H9 (cell line): ENCODE measurements around the gene PROX2. TPM values are rescaled to one million over a fixed set of nuclear protein-coding genes. Genes with fewer than 3 reads are reported as not detected.

Experiments
- DNase-seq: peaks from one replicate; pipeline ENCODE4 v3.0.0-alpha.2; 2017
- H2AFZ ChIP-seq: one replicate; pipeline ENCODE4 v1.6.1; 2013; ENCODE audit warnings: mild to moderate bottlenecking, low read length, control low read depth, moderate library complexity
- H2AK5ac ChIP-seq: 2 replicates; pipeline ENCODE4 v1.6.1; 2013; ENCODE audit warnings: low read length, control low read depth, mixed read lengths; ENCODE audit not compliant: insufficient read length
- H2BK120ac ChIP-seq: one replicate; pipeline ENCODE4 v1.6.1; 2013; ENCODE audit warnings: low read depth, mild to moderate bottlenecking, low read length, control low read depth, inconsistent platforms; ENCODE audit not compliant: poor library complexity, severe bottlenecking
- H2BK12ac ChIP-seq: 2 replicates; pipeline ENCODE4 v1.6.1; 2013; ENCODE audit warnings: low read length, control low read depth, mixed read lengths, low read depth; ENCODE audit not compliant: insufficient read length
- H2BK15ac ChIP-seq: 2 replicates; pipeline ENCODE4 v1.6.1; 2013; ENCODE audit warnings: low read depth, low read length, control low read depth
- H2BK20ac ChIP-seq: one replicate; pipeline ENCODE4 v1.6.1; 2013; ENCODE audit warnings: low read depth, mild to moderate bottlenecking, low read length, control low read depth, inconsistent platforms; ENCODE audit not compliant: poor library complexity, severe bottlenecking
- H2BK5ac ChIP-seq: 2 replicates; pipeline ENCODE4 v1.6.1; 2013; ENCODE audit warnings: low read length, control low read depth, mixed read lengths; ENCODE audit not compliant: insufficient read length
- H3K14ac ChIP-seq: 2 replicates; pipeline ENCODE4 v1.6.1; 2013; ENCODE audit warnings: low read length, control low read depth; ENCODE audit not compliant: insufficient read depth
- H3K18ac ChIP-seq: 2 replicates; pipeline ENCODE4 v1.6.1; 2013; ENCODE audit warnings: low read depth, mild to moderate bottlenecking, mixed read lengths, low read length, control low read depth; ENCODE audit not compliant: insufficient read length
- H3K23ac ChIP-seq: 2 replicates; pipeline ENCODE4 v1.6.1; 2013; ENCODE audit warnings: low read length, control low read depth, mixed read lengths, low read depth; ENCODE audit not compliant: insufficient read length
- H3K23me2 ChIP-seq: 2 replicates; pipeline ENCODE4 v1.6.1; 2013; ENCODE audit warnings: low read depth, mild to moderate bottlenecking, mixed read lengths, low read length, control low read depth; ENCODE audit not compliant: insufficient read length, poor library complexity, severe bottlenecking
- H3K27ac ChIP-seq: 2 replicates; pipeline ENCODE4 v1.5.1; 2013; ENCODE audit warnings: low read length, control low read depth, mixed read lengths, low read depth; ENCODE audit not compliant: insufficient read length
- H3K27me3 ChIP-seq: 2 replicates; pipeline ENCODE4 v1.6.1; 2013; ENCODE audit warnings: low read length, control low read depth, inconsistent platforms; ENCODE audit not compliant: insufficient read depth
- H3K4ac ChIP-seq: 2 replicates; pipeline ENCODE4 v1.6.1; 2013; ENCODE audit warnings: low read depth, mild to moderate bottlenecking, control low read depth, inconsistent platforms, low read length, moderate library complexity
- H3K4me1 ChIP-seq: 2 replicates; pipeline ENCODE4 v1.6.1; 2013; ENCODE audit warnings: low read length, control low read depth, inconsistent platforms; ENCODE audit not compliant: insufficient read depth
- H3K4me2 ChIP-seq: 2 replicates; pipeline ENCODE4 v1.6.1; 2013; ENCODE audit warnings: low read length, control low read depth, mixed read lengths; ENCODE audit not compliant: insufficient read length, insufficient read depth
- H3K56ac ChIP-seq: 2 replicates; pipeline ENCODE4 v1.6.1; 2013; ENCODE audit warnings: low read depth, mild to moderate bottlenecking, mixed read lengths, low read length, control low read depth; ENCODE audit not compliant: insufficient read length
- H3K79me1 ChIP-seq: 2 replicates; pipeline ENCODE4 v1.6.1; 2013; ENCODE audit warnings: low read depth, mild to moderate bottlenecking, moderate library complexity, low read length, control low read depth, inconsistent platforms; ENCODE audit not compliant: insufficient read depth, poor library complexity, severe bottlenecking
- H3K79me2 ChIP-seq: 2 replicates; pipeline ENCODE4 v1.6.1; 2013; ENCODE audit warnings: low read length, control low read depth, inconsistent platforms; ENCODE audit not compliant: insufficient read depth
- H3K9ac ChIP-seq: 2 replicates; pipeline ENCODE4 v1.6.1; 2013; ENCODE audit warnings: low read length, control low read depth, mixed read lengths; ENCODE audit not compliant: insufficient read length; ENCODE audit errors: extremely low read depth
- H3K9me3 ChIP-seq: one replicate; pipeline ENCODE4 v1.6.1; 2013; ENCODE audit warnings: low read depth, low read length, inconsistent platforms; ENCODE audit not compliant: control insufficient read depth
- H3T11ph ChIP-seq: one replicate; pipeline ENCODE4 v1.6.1; 2013; ENCODE audit warnings: mild to moderate bottlenecking, low read length, control low read depth, inconsistent platforms
- H4K20me1 ChIP-seq: one replicate; pipeline ENCODE4 v1.6.1; 2013; ENCODE audit not compliant: control insufficient read depth, insufficient read length, insufficient read depth
- H4K5ac ChIP-seq: 2 replicates; pipeline ENCODE4 v1.6.1; 2013; ENCODE audit warnings: low read depth, mild to moderate bottlenecking, mixed read lengths, low read length, control low read depth; ENCODE audit not compliant: insufficient read length
- H4K8ac ChIP-seq: replicated peaks from 2 replicates; pipeline ENCODE4 v1.6.1; 2013; ENCODE audit warnings: low read length, control low read depth, mixed read lengths, low read depth; ENCODE audit not compliant: insufficient read length
- H4K91ac ChIP-seq: 2 replicates; pipeline ENCODE4 v1.6.1; 2013; ENCODE audit warnings: low read depth, mild to moderate bottlenecking, moderate library complexity, mixed read lengths, low read length, control low read depth; ENCODE audit not compliant: insufficient read length
- H3K27ac Mint-ChIP-seq, 3 experiments: 2 replicates in 2 of 3; 3 replicates in 1 of 3; pipeline ENCODE4 v1.8.0; 2020 to 2021; ENCODE audit warnings: mixed read lengths in 3 of 3, mild to moderate bottlenecking in 1 of 3, moderate library complexity in 1 of 3
- H3K27me3 Mint-ChIP-seq: 2 replicates; pipeline ENCODE4 v1.8.0; 2021; ENCODE audit warnings: low read depth, mild to moderate bottlenecking, moderate library complexity, mixed read lengths
- H3K36me3 Mint-ChIP-seq, 3 experiments: 2 replicates in 2 of 3; 3 replicates in 1 of 3; pipeline ENCODE4 v1.8.0; 2020 to 2021; ENCODE audit warnings: low read depth in 3 of 3, mixed read lengths in 3 of 3; ENCODE audit not compliant: insufficient read depth in 1 of 3
- H3K4me1 Mint-ChIP-seq, 2 experiments: 2 replicates each; pipeline ENCODE4 v1.8.0; 2020; ENCODE audit warnings: mixed read lengths in 2 of 2
- H3K4me3 Mint-ChIP-seq, 2 experiments: 2 replicates in 1 of 2; 3 replicates in 1 of 2; pipeline ENCODE4 v1.8.0; 2020 to 2021; ENCODE audit warnings: mild to moderate bottlenecking in 2 of 2, mixed read lengths in 2 of 2, moderate library complexity in 1 of 2
- H3K9me3 Mint-ChIP-seq, 2 experiments: 2 replicates in 1 of 2; 3 replicates in 1 of 2; pipeline ENCODE4 v1.8.0; 2020; ENCODE audit warnings: mild to moderate bottlenecking in 2 of 2, mixed read lengths in 2 of 2, moderate library complexity in 1 of 2
- CTCF ChIP-seq: fragments of 200-600 bp; sonication (generic); conservative IDR thresholded peaks from 3 replicates; pipeline ENCODE4 v1.8.0; 2021; ENCODE audit warnings: antibody characterized with exemption, mild to moderate bottlenecking
- WGBS: extraction: QIAGEN DNeasy Blood & Tissue Kit; methylation state at CpG from one replicate; pipeline ENCODE4 v1.1.7; 2013; ENCODE audit warnings: missing lambda C conversion rate, low lambda C conversion rate, mixed read lengths; ENCODE audit not compliant: insufficient read length; ENCODE audit errors: extremely low coverage; 5-methylcytosine and 5-hydroxymethylcytosine counted together
- total RNA-seq: library from RNA; stranded (reverse); gene quantifications from 2 replicates; pipeline ENCODE4 v1.2.1, GENCODE V29; 2021

PROX2 gene
- total RNA-seq, 1 experiment from 2014 or later: not detected

GRCh38 chr14:74881431-74882102 lies 5.6 kb upstream of the PROX2 start, which contains the start of gene DLST:
DLST (plus strand) TSS chr14:74881916; CDS start chr14:74881954, 38 bp downstream.
- TF ChIP-seq CTCF: no peak
- no peaks in the 10 kb centered on the region for H3K27me3 Mint-ChIP-seq
- no peaks in the 10 kb centered on the region; a peak in 1 of 5 replicates for H3K9me3 Mint-ChIP-seq
- H4K8ac ChIP-seq: no peak within 1 kb of the TSS
- H3K27ac Mint-ChIP-seq: peak within 1 kb of the TSS; percentile 90 to 97 (median 95)
- WGBS: no CpG with 5 or more reads among the region's 53 CpGs
- no peak within 1 kb of the TSS for H2AFZ ChIP-seq
- no peak within 1 kb of the TSS for H3K4ac ChIP-seq
- no peak within 1 kb of the TSS for H2BK5ac ChIP-seq
- H3K18ac ChIP-seq: no peak within 1 kb of the TSS
- peak within 1 kb of the TSS; percentile 94 to 98 for H3K4me3 Mint-ChIP-seq
- peaks cover 23% of the 10 kb centered on the region; the same call in 1 of the 2 replicates for H3K79me2 ChIP-seq
- peaks cover 20% of the 10 kb centered on the region for H3K79me1 ChIP-seq
- H3K4me1 Mint-ChIP-seq: peaks cover 52 to 58% of the 10 kb centered on the region in 2 experiments
- H2BK15ac ChIP-seq: no peak within 1 kb of the TSS
- no peak within 1 kb of the TSS for H4K91ac ChIP-seq
- peaks cover 24% of the 10 kb centered on the region for H3K4me1 ChIP-seq
- peak within 1 kb of the TSS; percentile 93 for H3K9ac ChIP-seq
- peak within 1 kb of the TSS; percentile 21; the same call in 1 of the 2 replicates for H3K14ac ChIP-seq
- peak; percentile 90 for DNase-seq
- H3K9me3 ChIP-seq: no peaks in the 10 kb centered on the region
- H3K36me3 Mint-ChIP-seq: peaks cover 3 to 13% (median 6%) of the 10 kb centered on the region in 3 experiments; a peak in 6 of 7 replicates
- H2BK12ac ChIP-seq: no peak within 1 kb of the TSS
- no peaks in the 10 kb centered on the region for H3K27me3 ChIP-seq
- H4K5ac ChIP-seq: no peak within 1 kb of the TSS
- H3K27ac ChIP-seq: no peak within 1 kb of the TSS
- no peak within 1 kb of the TSS for H3K56ac ChIP-seq
- H3K23me2 ChIP-seq: peaks cover 11% of the 10 kb centered on the region
- peak within 1 kb of the TSS; percentile 100 for H3K4me2 ChIP-seq
- H2BK120ac ChIP-seq: no peak within 1 kb of the TSS
- H4K20me1 ChIP-seq: no peaks in the 10 kb centered on the region
- no peak within 1 kb of the TSS for H2AK5ac ChIP-seq
- no peak within 1 kb of the TSS for H3K23ac ChIP-seq
- H3T11ph ChIP-seq: no peak within 1 kb of the TSS
- H2BK20ac ChIP-seq: no peak within 1 kb of the TSS
